Activated gamma-delta T cell treated with anti-CD3 and anti-CD28 coated beads, Interleukin-2, amount 50 U/mL, for 16 hours (primary cell): ENCODE results near the gene PCF11.
"Not testable (repeated sequence)": the region's sequence is repeated elsewhere in the genome, so short reads cannot be mapped to it uniquely, and the experiment has no call there.

Source experiments
- DNase-seq: peaks from one replicate; pipeline ENCODE4 v3.0.0-alpha.2; 2020; ENCODE audit warnings: low read depth

Gene PCF11

GRCh38 chr11:83193315-83194280 is 36.7 kb downstream of the PCF11 start, which contains the start of gene ANKRD42:
Gene ANKRD42, plus strand, starts transcription at chr11:83193712. Its CDS starts 959 bp downstream, at chr11:83194671.
- DNase-seq, result peak; percentile 73

DNA sequence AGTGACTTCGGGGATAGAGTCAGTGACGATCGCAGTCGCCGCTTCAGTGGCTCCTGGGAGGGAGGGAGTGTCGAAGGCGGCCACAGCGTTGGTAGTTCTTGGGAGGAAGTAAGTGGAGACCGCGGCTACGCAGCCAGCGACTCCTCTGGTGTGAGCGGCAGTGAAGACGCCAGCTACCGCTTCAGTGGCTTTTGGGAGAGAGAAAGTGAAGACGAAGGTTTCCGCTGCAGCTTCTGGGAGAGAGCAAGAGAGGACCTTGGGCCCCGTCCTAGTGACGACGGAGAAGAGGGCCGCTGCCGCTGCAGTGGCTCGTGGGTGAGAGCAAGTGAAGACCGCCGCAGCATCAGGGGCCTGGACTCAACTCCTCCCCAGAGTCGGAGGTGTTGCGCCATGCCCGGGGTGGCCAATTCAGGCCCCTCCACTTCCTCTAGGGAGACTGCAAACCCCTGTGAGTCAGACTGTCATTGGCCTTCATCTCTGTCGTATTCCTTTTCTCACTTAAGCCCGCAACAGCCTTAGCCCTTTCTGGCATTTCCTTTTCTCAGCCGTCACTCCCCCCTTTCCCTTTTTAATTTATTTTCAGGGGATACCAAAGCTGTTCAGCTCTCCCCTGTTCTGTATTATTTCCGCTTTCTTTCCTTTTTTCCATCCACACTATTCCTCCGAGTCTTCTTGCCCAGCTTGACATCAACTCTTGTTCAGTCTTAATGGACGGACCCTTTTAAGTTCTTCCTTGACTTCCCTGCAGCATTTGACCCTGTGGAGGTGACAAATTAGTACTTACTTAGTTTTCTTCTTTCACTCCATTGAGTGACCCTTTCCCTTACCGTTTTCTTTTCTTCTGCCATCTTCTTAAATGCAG is 37.6 kb downstream of the PCF11 start:
- peak; percentile 41 for DNase-seq

GRCh38 chr11:83195143-83195466 is 38.2 kb downstream of the PCF11 start:
- no peak for DNase-seq

DNA sequence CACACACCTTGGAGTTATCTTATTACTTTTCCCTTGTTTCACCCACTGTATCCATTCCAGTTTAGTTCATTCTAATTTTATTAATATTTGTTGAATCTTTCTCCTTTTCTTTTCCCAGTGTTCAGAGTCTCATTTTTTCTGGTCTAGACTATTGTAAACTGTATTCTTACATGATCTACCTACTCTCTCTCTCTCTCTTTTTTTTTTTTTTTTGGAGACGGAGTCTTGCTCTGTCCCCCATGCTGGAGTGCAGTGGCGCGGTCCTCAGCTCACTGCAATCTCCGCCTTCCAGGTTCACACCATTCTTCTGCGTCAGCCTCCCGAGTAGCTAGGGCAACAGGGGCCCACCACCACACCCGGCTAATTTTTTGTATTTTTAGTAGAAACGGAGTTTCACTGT is 38.7 kb downstream of the PCF11 start:
- no peak for DNase-seq

GRCh38 chr11:83200035-83200434 is 43.1 kb downstream of the PCF11 start:
- DNase-seq, result no peak

DNA sequence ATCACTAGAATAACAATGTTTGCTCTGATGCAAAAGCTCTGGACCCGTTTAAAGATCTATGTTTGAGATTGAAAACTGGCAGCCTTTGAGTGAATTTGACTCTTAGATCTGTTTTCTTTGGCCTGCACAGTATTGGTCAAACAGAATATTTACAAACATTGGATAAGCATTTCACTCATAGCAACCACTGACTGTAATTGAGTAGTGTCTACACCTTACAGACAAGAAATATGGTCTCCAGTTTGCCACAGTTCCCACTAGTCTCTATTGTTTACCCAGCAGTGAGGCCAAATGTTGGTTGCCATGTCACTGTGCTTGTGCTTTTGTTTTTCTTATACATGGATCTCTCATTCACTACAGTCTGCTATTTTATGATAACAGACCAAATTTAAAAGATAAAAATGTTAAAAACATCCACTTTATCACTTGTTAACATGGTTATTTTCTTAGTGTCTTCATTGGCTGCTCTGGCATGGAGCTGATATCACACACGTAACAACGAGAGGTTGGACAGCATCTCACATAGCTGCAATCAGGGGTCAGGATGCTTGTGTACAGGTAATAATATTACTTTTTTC is 48.8 kb downstream of the PCF11 start:
- no peak for DNase-seq

- DNase-seq, result no peak
Observed at GRCh38 chr11:83206221-83206620, 49.3 kb downstream of the PCF11 start.

GRCh38 chr11:83206771-83207382 is 49.9 kb downstream of the PCF11 start:
- not testable (repeated sequence) for DNase-seq

- DNase-seq, result no peak
Observed at GRCh38 chr11:83219095-83219494, 62.2 kb downstream of the PCF11 start.

DNA sequence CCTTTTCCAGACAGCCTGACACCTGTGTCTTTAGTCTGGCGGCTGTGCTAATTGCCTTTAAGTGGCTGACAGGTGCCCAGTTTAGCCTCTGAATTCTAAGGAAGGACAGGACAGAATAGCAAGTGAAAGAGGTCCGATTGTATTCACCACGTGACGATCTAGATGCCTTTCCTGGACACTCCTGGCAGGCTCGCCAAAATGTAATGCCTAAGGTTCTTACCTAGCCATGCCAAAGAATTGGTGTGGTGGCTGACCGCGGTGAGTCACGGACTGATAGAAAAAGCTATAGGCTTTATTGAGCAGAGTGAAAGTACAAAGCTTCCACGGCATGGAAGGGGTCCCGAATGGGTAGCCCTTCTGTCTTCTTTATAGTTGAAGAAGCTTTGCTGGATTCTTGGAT is 63.3 kb downstream of the PCF11 start:
- no peak for DNase-seq

DNA sequence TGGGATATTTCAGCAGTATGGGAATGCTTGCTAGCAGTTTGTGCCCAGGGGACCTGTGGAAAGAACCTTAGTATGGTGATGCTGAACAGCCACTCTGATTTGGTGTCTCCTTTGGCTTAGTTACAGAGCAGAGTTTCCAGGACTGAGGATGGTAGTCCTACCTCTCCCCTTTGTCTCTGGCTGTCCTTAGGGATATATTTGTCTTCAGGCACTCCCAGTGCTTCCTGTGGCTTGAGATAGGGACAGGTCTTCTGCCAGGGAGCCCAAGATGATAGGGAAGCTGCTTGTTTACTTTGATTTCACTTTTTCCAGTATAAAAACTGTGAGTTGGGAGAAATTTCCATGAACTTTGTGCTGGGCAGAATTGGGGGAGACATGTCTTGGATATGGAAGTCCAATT is 64.8 kb downstream of the PCF11 start:
- DNase-seq, result no peak

GRCh38 chr11:83222499-83222898 is 65.6 kb downstream of the PCF11 start:
- no peak for DNase-seq

GRCh38 chr11:83223457-83223856 is 66.5 kb downstream of the PCF11 start:
- no peak for DNase-seq

DNA sequence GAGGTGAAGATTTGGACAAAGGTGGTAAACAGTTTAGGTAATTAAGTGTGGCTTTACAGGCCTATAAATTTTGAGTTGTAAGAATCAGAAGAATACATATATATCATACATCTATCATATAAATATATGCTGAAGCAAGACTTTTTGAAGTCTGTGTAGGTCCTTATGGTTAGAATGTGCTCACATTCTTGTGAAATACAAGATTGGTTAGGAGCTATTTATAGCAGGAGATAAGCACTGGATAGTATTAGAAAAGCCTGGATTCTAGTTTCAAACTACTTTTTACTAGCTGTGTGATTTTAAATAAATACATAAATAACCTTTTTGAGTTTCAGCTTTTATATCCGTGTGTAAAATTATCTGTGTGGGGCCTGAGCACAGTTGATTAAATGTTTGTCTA is 78.9 kb downstream of the PCF11 start:
- no peak for DNase-seq
